HG02642 (cell line): Measurements from ENCODE around the gene HLA-F.
A peak's percentile ranks its signal among the peaks of the same experiment; 100 is the strongest.

Experiments
- ATAC-seq: cut with Tn5 transposase; IDR thresholded peaks from one replicate; pipeline ENCODE4 v1.9.1; 2021; ENCODE audit warnings: mild to moderate bottlenecking; ENCODE audit not compliant: unreplicated experiment, poor library complexity

HLA-F gene

GRCh38 chr6:29723262-29723665 is at the start of gene HLA-F:
HLA-F (plus strand) TSS chr6:29723434; CDS start chr6:29723464, 30 bp downstream.
- ATAC-seq, result peak; percentile 85

GRCh38 chr6:29674008-29674407 is 49.2 kb upstream of the HLA-F start:
- no peak for ATAC-seq

GRCh38 chr6:29675561-29675960 is 47.7 kb upstream of the HLA-F start:
- ATAC-seq, result no peak

GRCh38 chr6:29676981-29677601 is 46.1 kb upstream of the HLA-F start:
- ATAC-seq, result no peak

GRCh38 chr6:29678114-29678513 is 45.1 kb upstream of the HLA-F start:
- ATAC-seq, result no peak

- ATAC-seq, result no peak
These were observed 43.3 kb upstream of the HLA-F start for GRCh38 chr6:29679962-29680361.

GRCh38 chr6:29680416-29680815 is 42.8 kb upstream of the HLA-F start:
- ATAC-seq, result no peak

GRCh38 chr6:29680904-29681303 is 42.3 kb upstream of the HLA-F start, which contains the start of gene ZFP57:
ZFP57 (minus strand) TSS chr6:29681152; CDS start chr6:29677003, 4,149 bp downstream.
- no peak for ATAC-seq

- ATAC-seq, result no peak
These were observed 41.4 kb upstream of the HLA-F start for GRCh38 chr6:29681811-29682210.

- ATAC-seq, result no peak
These were observed 37.4 kb upstream of the HLA-F start for GRCh38 chr6:29685718-29686326.

- ATAC-seq, result no peak
These were observed 28.6 kb upstream of the HLA-F start for GRCh38 chr6:29694637-29695036.

- ATAC-seq, result no peak
These were observed 26.8 kb upstream of the HLA-F start for GRCh38 chr6:29696147-29697125.

GRCh38 chr6:29702519-29703103 is 20.6 kb upstream of the HLA-F start:
- no peak for ATAC-seq

GRCh38 chr6:29705389-29706231 is 17.6 kb upstream of the HLA-F start:
- ATAC-seq, result no peak

- peak; percentile 44 for ATAC-seq
These were observed 14.6 kb upstream of the HLA-F start for GRCh38 chr6:29708432-29709179.

GRCh38 chr6:29709188-29709587 is 14.0 kb upstream of the HLA-F start:
- peak; percentile 42 for ATAC-seq

- no peak for ATAC-seq
These were observed 12.8 kb upstream of the HLA-F start for GRCh38 chr6:29710281-29710941.

GRCh38 chr6:29720863-29721262 is 2.4 kb upstream of the HLA-F start:
- ATAC-seq, result no peak
